Embryonic facial prominence (tissue), 1 donor: ENCODE data around the gene RNF157.
A peak's percentile ranks its signal among the peaks of the same experiment; 100 is the strongest.
"Not testable (repeated sequence)": the region's sequence is repeated elsewhere in the genome, so short reads cannot be mapped to it uniquely, and the experiment has no call there.

Experiments
- DNase-seq: peaks from one replicate; pipeline ENCODE4 v3.0.0-alpha.2; 2016; ENCODE audit errors: extremely low spot score

RNF157 gene

GRCh38 chr17:76270770-76271668 lies 30.7 kb upstream of the RNF157 start:
- DNase-seq, result no peak

- no peak for DNase-seq
Measured at GRCh38 chr17:76270127-76270592, 29.9 kb upstream of the RNF157 start.

GRCh38 chr17:76268991-76269981 lies 29.0 kb upstream of the RNF157 start:
- DNase-seq, result no peak

- DNase-seq, result no peak
Measured at GRCh38 chr17:76268015-76268749, 27.9 kb upstream of the RNF157 start.

GRCh38 chr17:76267581-76268001 lies 27.3 kb upstream of the RNF157 start:
- not testable (repeated sequence) for DNase-seq

GRCh38 chr17:76267051-76267576 lies 26.8 kb upstream of the RNF157 start:
- DNase-seq, result no peak

GRCh38 chr17:76266244-76266938 lies 26.1 kb upstream of the RNF157 start:
- no peak for DNase-seq

- DNase-seq, result no peak
Measured at GRCh38 chr17:76265624-76266243, 25.4 kb upstream of the RNF157 start.

- peak; percentile 90 for DNase-seq
Measured at GRCh38 chr17:76264755-76265623, 24.7 kb upstream of the RNF157 start, which contains the start of gene UBALD2. TSS of gene UBALD2 (plus strand) at chr17:76265348. CDS start at chr17:76265506, 158 bp downstream.

GRCh38 chr17:76264425-76264754 lies 24.1 kb upstream of the RNF157 start:
- no peak for DNase-seq

GRCh38 chr17:76263896-76264295 lies 23.6 kb upstream of the RNF157 start:
- DNase-seq, result no peak

- no peak for DNase-seq
Measured at GRCh38 chr17:76262732-76263344, 22.5 kb upstream of the RNF157 start.

- no peak for DNase-seq
Measured at GRCh38 chr17:76261421-76262215, 21.3 kb upstream of the RNF157 start.

GRCh38 chr17:76260669-76261068 lies 20.4 kb upstream of the RNF157 start:
- DNase-seq, result no peak

- no peak for DNase-seq
Measured at GRCh38 chr17:76260220-76260619, 19.9 kb upstream of the RNF157 start.

- not testable (repeated sequence) for DNase-seq
Measured at GRCh38 chr17:76256430-76257050, 16.2 kb upstream of the RNF157 start.

- DNase-seq, result no peak
Measured at GRCh38 chr17:76255801-76256429, 15.6 kb upstream of the RNF157 start.
